Bronchial epithelial cell (primary cell): ENCODE data around the gene DNAJB1. TPM values are rescaled to one million over a fixed set of nuclear protein-coding genes. Genes with fewer than 3 reads are reported as not detected.
A peak's percentile ranks its signal among the peaks of the same experiment; 100 is the strongest.

Source experiments
- DNase-seq: peaks from one replicate; pipeline ENCODE4 v3.0.0-alpha.2; 2010; ENCODE audit warnings: low read depth
- FAIRE-seq: peaks from 2 replicates; lab custom pipeline; 2011; peaks lifted over from hg19 to GRCh38; lab: Jason Lieb, UNC
- H3K27me3 ChIP-seq: 2 replicates; pipeline ENCODE4 v1.5.1; 2011; ENCODE audit warnings: low read length; ENCODE audit not compliant: control insufficient read depth, insufficient read depth
- H3K36me3 ChIP-seq: 2 replicates; pipeline ENCODE4 v1.5.1; 2011; ENCODE audit warnings: low read length; ENCODE audit not compliant: control insufficient read depth, insufficient read depth
- H3K4me3 ChIP-seq: 2 replicates; pipeline ENCODE4 v1.5.1; 2011; ENCODE audit warnings: mild to moderate bottlenecking, low read depth, low read length, control low read depth
- total RNA-seq: library from RNA; depleted of rRNA; stranded (reverse); fragments of >200 nt; gene quantifications from 2 replicates; pipeline ENCODE4 v1.2.1, GENCODE V29; 2014
- TF ChIP-seq, protein P1 (sequence below): IDR thresholded peaks from 2 replicates; pipeline ENCODE4 v1.5.1; 2011; ENCODE audit warnings: mild to moderate bottlenecking, moderate library complexity, low read length, control low read depth, inconsistent platforms; ENCODE audit not compliant: insufficient read depth, severe bottlenecking

The DNAJB1 gene
- total RNA-seq, 1 donor from 2014 or later: 58.4 TPM

GRCh38 chr19:14478113-14478545 is 40.1 kb downstream of the DNAJB1 start:
- Histone ChIP-seq H3K36me3 (peaks cover 32% of the 10 kb centered on the region), H3K27me3 (peaks cover 1% of the 10 kb centered on the region), H3K4me3 (no peak overlapping the region)
- TF ChIP-seq, protein P1, sequence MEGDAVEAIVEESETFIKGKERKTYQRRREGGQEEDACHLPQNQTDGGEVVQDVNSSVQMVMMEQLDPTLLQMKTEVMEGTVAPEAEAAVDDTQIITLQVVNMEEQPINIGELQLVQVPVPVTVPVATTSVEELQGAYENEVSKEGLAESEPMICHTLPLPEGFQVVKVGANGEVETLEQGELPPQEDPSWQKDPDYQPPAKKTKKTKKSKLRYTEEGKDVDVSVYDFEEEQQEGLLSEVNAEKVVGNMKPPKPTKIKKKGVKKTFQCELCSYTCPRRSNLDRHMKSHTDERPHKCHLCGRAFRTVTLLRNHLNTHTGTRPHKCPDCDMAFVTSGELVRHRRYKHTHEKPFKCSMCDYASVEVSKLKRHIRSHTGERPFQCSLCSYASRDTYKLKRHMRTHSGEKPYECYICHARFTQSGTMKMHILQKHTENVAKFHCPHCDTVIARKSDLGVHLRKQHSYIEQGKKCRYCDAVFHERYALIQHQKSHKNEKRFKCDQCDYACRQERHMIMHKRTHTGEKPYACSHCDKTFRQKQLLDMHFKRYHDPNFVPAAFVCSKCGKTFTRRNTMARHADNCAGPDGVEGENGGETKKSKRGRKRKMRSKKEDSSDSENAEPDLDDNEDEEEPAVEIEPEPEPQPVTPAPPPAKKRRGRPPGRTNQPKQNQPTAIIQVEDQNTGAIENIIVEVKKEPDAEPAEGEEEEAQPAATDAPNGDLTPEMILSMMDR: no peak
- FAIRE-seq (no peak), DNase-seq (no peak)

GRCh38 chr19:14477418-14478112 is 40.6 kb downstream of the DNAJB1 start:
- DNase-seq (no peak), FAIRE-seq (no peak)

GRCh38 chr19:14476673-14477401 is 41.4 kb downstream of the DNAJB1 start:
- Histone ChIP-seq H3K27me3 (peaks cover 1% of the 10 kb centered on the region), H3K36me3 (peaks cover 25% of the 10 kb centered on the region), H3K4me3 (no peak overlapping the region)
- DNase-seq (peak; percentile 76), FAIRE-seq (peak; percentile 60)
- TF ChIP-seq, protein P1: no peak

More at GRCh38 chr19:14477418-14478112, 40.6 kb downstream of the DNAJB1 start:
- Histone ChIP-seq H3K36me3 (peaks cover 32% of the 10 kb centered on the region), H3K4me3 (no peak overlapping the region), H3K27me3 (peaks cover 1% of the 10 kb centered on the region)
- TF ChIP-seq, protein P1: no peak

DNA sequence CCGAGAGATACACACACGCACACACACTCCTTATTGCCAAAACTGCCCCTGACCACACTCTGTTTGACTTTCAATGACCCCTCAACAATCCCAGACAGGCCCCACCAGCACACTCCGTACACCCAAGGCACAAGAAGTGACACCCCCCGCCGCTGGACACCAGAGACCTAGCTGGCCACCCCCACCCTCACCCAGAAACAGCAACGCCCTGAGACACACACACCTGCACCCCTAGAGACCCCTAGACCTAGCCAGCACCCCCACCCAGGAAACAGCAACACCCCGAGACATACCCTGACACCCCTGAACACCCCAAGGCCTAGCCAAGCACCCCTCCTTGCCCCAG is 41.9 kb downstream of the DNAJB1 start:
- H3K36me3 ChIP-seq: peaks cover 22% of the 10 kb centered on the region
- H3K27me3 ChIP-seq: peaks cover 1% of the 10 kb centered on the region
- H3K4me3 ChIP-seq: no peak overlapping the region
- TF ChIP-seq, protein P1: no peak
- DNase-seq (no peak), FAIRE-seq (no peak)

GRCh38 chr19:14475251-14476073 is 42.7 kb downstream of the DNAJB1 start, which contains the start of gene PTGER1:
Gene PTGER1 (minus strand): TSS chr19:14475354. CDS start chr19:14474320, 1,034 bp downstream.
- Histone ChIP-seq H3K27me3 (peaks cover 1% of the 10 kb centered on the region), H3K4me3 (no peak within 1 kb of the TSS), H3K36me3 (peaks cover 20% of the 10 kb centered on the region)
- TF ChIP-seq, protein P1: peak; percentile 69
- DNase-seq (no peak), FAIRE-seq (no peak)
